ENCODE data around the gene SMYD4.
A peak's percentile ranks its signal among the peaks of the same experiment; 100 is the strongest.
"Not testable (repeated sequence)": the region's sequence is repeated elsewhere in the genome, so short reads cannot be mapped to it uniquely, and the experiment has no call there.

SMYD4 gene

GRCh38 chr17:1820528-1821252, 9.0 kb downstream of the SMYD4 start:
- no peak for DNase-seq

- no peak for DNase-seq
Observed at GRCh38 chr17:1813088-1813487, 16.6 kb downstream of the SMYD4 start.

GRCh38 chr17:1810450-1811103, 19.1 kb downstream of the SMYD4 start:
- DNase-seq, result no peak

GRCh38 chr17:1809815-1810214, 19.9 kb downstream of the SMYD4 start:
- not testable (repeated sequence) for DNase-seq

- no peak for DNase-seq
Observed at GRCh38 chr17:1808644-1809043, 21.1 kb downstream of the SMYD4 start.

- no peak for DNase-seq
Observed at GRCh38 chr17:1807890-1808289, 21.8 kb downstream of the SMYD4 start.

DNA sequence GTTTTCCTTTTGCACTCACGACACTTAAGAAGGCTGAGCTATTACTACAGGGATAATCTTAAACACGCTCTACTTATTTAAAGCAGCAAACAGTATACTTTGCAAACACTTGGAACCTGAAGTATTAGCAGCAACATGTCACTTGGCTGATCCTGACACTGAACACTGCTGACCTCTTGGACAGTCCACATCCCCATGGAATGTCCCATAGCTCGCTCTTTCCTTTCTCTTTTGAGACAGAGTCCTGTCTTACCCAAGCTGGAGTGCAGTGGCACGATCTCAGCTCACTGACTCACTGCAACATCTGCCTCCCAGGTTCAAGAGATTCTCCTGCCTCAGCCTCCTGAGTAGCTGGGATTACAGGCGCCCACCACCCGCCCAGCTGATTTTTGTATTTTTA, 26.4 kb downstream of the SMYD4 start:
- no peak for DNase-seq

GRCh38 chr17:1802429-1802828, 27.3 kb downstream of the SMYD4 start:
- DNase-seq, result no peak

DNA sequence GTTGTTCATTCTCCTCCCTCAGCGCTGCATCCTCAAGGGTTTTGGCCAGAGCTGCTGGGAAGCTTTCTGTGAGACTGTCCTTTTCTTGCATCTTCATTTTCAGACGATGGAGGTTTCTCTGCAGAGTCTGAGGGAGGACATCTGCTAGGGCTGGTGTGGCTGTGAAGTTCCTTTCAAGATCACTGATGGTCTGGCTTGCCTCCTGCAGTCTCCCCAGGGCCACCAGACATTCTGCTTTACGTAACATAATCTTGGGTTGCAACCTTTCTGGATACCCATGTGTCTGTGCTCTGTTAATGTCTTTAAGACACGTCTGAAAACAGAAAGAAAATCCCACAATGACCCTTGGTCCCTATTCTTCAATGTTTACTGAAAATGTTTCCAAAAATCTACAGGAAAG, 29.0 kb downstream of the SMYD4 start:
- DNase-seq, result no peak

GRCh38 chr17:1800240-1800639, 29.5 kb downstream of the SMYD4 start:
- DNase-seq, result no peak

GRCh38 chr17:1797846-1798245, 31.9 kb downstream of the SMYD4 start:
- DNase-seq, result not testable (repeated sequence)

- no peak for DNase-seq
Observed at GRCh38 chr17:1797323-1797722, 32.4 kb downstream of the SMYD4 start.

DNA sequence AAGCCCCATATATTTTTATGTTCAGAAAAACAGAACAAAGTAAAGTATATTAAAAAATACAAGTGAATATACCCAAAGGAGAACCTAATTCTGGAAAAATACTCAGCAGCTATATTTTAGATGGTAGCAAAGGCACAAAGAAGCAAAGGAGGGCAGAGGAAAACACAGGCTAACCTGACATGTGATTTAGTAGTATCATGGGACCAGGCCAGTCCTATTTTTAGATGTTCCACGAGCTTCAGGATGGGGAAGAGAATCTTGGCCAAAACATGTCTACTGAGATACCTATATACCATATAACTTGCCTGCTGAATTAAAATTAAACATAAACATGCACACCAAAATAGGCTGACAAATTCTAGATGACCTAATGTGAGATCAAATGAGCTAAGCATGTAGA, 32.9 kb downstream of the SMYD4 start:
- DNase-seq, result no peak

DNA sequence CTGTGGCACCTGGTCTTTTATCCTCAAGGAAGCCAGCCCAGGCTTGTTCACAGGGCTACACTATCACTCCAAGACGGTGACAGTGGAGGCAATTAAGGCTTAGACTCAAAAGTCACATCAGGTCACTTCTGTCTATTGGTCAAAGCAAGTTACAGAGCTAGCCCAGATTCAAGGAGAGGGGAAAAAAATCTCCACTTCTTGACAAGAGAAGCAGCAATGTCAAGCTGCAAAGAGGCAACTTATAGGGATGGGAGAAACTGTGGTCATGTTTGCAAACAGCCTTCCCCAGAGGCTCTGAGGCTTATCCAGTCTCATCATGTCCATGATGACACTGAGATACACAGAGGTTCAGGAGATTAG, 36.3 kb downstream of the SMYD4 start:
- DNase-seq, result no peak

GRCh38 chr17:1792495-1793446, 36.9 kb downstream of the SMYD4 start:
- DNase-seq, result no peak

DNA sequence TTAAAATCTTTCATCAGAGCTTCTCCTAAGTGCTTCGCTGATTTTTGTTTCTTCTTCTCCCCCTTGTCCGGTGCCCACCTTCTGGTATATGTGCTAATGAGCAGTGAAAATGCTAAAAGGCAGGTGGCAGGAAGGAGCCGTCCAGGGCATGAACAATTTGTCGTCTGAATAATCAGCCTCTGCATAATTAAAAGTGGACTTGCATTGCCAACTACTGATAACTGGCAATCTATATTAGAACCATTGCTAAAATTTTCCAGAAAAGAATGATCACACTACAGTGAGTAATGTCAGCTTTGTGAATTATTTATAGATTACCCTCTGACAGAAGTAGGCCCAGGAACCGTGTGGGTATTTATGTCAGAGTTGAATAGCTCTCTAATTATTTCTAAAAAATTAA, 39.8 kb downstream of the SMYD4 start:
- DNase-seq, result no peak

- DNase-seq, result no peak
Observed at GRCh38 chr17:1787301-1787902, 42.3 kb downstream of the SMYD4 start.

DNA sequence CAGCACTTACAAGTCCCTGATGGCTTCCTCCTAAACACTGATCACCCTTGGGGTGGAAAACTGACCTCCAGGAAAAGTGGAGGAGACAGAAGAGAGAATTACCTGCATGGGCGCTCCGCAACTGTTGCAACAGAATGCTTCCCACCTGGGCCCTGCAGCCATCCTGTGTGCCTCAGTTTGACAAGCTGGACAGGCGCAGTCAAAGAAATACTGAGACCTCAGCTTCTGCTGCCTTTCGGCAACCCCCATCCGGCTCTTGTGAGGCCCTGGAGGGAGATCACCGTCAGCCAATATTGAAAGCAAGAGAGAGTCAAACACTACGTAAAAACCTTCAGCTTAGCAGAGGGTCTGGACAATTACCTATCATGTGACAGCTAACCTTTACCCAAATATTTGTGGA, 43.0 kb downstream of the SMYD4 start:
- no peak for DNase-seq

GRCh38 chr17:1785930-1786329, 43.8 kb downstream of the SMYD4 start:
- no peak for DNase-seq

DNA sequence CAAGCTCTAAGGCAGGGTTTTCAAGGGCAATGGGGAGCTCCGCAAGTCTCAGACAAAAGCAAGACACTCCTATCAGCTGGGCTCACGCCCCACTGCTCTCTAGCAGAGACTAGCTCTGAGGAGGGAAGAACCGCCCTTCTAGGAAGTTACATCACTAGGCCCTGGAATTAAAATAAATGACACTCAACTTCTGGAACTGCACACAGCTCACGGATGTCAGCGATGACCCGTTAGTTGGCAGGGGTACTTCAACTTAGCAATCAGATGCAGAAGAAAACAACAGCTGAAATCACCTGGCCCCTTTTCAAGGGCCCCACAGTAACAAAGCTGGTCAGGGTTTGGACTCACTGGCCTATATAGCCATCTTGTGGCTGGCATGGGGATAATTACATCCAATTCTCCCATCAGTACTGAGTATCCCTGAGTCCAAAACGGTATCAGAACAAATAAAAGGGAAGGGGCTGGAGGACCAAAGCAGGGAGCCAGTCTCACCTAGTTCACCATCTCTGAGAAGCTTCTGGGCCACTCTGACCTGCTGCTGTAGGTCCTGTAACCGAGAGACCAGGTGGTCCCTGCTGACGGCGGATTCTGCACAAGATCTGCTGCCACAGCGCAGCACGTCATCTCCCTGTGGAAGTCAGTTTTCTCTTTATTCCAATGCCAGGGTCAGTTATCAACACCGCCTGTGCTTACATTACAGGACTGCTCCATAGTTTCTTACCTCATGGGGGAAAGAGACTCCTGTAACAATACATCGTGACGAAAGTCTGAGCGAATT, 45.7 kb downstream of the SMYD4 start:
- DNase-seq, result peak; percentile 76

GRCh38 chr17:1783271-1783670, 46.4 kb downstream of the SMYD4 start:
- DNase-seq, result no peak

DNA sequence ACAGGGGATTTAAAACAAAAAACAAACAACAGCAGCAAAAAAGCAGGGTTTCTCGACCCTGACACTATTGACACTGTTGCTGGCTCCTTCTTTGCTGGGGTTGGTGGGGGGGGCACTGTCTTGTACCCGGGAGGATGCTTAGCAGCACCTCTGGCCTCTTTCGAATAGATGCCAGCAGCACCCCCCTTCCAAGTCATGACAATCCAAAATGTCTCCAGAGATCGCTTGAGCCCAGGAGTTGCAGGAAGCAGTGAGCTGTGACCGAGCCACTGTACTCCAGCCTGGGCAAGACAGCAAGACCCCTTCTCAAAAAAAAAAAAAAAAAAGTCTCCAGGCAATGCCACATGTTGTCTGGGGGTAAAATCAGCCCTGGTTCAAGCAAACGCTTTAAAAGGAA, 47.5 kb downstream of the SMYD4 start:
- DNase-seq, result no peak
